ENCODE measurements around the gene MKX.

Gene MKX

GRCh38 chr10:27742195-27743011 is 3.2 kb downstream of the MKX start:
- peak; percentile 74 for DNase-seq (ENCODE audit: extremely low read depth in 1 of 2, low read depth in 1 of 2)

GRCh38 chr10:27741173-27742091 is 4.2 kb downstream of the MKX start:
- DNase-seq (ENCODE audit: extremely low read depth in 1 of 2, low read depth in 1 of 2) = no peak

- no peak for DNase-seq (ENCODE audit: extremely low read depth in 1 of 2, low read depth in 1 of 2)
Observed at GRCh38 chr10:27736396-27736795, 9.2 kb downstream of the MKX start.

DNA sequence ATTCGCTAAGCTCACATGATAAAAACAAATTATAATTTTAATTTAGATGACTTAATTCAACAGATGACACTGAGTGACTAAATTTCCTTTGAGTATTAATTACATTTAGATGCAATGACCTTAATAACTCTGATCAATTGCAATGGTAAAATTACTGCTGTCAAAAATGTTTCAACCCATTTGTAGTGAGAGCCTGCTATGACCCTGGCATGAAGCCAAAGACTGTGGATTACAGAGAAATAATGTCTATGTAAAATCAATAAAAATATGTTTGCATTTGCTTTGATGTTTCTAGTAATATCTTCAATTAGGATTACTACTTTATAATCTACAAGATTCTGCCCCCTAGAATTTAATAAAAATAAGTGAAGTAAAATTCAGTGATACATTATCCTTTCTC is 15.6 kb downstream of the MKX start:
- DNase-seq (ENCODE audit: extremely low read depth in 1 of 2, low read depth in 1 of 2) = no peak

GRCh38 chr10:27728338-27728737 is 17.3 kb downstream of the MKX start:
- DNase-seq (ENCODE audit: extremely low read depth in 1 of 2, low read depth in 1 of 2) = no peak

GRCh38 chr10:27724287-27724686 is 21.3 kb downstream of the MKX start:
- DNase-seq (ENCODE audit: extremely low read depth in 1 of 2, low read depth in 1 of 2) = no peak

- no peak for DNase-seq (ENCODE audit: extremely low read depth in 1 of 2, low read depth in 1 of 2)
Observed at GRCh38 chr10:27723436-27723835, 22.2 kb downstream of the MKX start.

DNA sequence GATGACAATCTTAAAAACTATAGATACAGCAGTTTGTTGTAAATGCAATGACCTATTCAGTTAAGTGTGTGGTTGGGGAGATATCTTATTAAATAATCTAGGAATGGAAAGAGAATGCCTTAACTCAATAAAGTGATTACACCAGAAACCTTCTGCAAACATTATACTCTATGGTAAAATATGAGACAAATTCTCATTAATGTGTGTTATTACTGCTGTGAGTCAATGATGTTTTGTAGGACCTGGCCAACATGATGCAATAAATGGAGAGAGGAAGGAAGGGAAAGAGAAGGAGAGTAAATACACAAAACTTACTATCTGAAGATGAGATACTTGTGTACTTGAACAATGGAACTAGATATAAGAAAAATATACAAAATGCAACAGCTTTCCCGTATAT is 25.1 kb downstream of the MKX start:
- DNase-seq (ENCODE audit: extremely low read depth in 1 of 2, low read depth in 1 of 2) = no peak

DNA sequence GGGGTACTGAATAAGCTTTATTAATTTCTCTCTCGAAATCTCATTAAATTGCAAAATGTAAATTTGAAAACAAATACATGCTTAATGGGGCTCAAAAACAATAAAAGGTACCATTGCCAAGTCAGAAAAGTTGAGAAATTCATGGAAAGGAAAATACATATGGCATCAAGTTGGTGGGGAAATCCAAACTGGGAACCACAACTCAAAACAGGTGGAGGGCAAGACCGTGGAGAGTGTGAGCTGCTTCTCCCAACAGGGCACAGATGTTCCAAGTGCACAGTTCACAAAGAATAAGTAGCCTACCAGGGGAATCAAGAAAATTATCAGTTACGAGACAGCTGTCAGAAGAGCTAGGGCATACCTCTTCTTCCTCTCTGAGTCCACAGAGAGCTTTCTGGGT is 26.6 kb downstream of the MKX start:
- no peak for DNase-seq (ENCODE audit: extremely low read depth in 1 of 2, low read depth in 1 of 2)

DNA sequence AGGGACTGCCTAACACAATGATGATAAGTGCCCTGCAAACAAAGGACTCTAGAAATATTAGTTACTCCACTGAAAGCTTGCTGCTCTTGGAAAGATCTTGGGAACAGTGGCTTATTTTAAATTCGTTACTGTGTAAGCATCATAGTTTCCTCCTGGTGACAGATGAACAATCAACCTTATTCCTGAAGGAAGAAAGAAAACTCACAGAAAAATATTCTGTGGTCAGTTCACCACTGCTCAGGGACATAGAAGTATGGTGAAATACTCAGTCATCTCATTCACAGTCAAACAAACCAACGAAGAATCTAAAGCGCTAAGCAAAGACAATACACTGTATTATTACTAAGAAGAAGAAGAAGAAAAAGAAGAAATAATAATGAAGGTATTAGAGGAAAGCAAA is 27.8 kb downstream of the MKX start:
- DNase-seq (ENCODE audit: extremely low read depth in 1 of 2, low read depth in 1 of 2) = no peak

GRCh38 chr10:27717224-27717623 is 28.4 kb downstream of the MKX start:
- no peak for DNase-seq (ENCODE audit: extremely low read depth in 1 of 2, low read depth in 1 of 2)

GRCh38 chr10:27716521-27716920 is 29.1 kb downstream of the MKX start:
- DNase-seq (ENCODE audit: extremely low read depth in 1 of 2, low read depth in 1 of 2) = no peak

DNA sequence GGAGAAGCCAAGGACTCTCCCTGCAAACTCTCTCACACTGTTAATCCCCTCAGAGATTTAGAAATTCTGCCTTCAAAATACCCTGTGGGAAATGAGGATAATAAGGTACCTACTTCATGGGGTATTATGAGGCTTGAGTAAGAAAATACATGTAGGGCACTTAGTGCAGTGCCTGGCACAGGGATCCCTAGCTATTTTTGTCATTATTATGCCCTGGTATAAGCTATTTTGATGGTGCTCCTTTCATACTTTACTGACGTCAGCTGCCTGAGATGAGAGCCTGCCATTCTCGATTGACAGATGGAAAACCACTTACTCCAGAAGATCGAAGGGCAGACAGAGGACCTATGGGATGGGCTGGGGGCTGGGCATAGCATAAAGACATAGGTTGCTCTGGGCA is 30.1 kb downstream of the MKX start:
- no peak for DNase-seq (ENCODE audit: extremely low read depth in 1 of 2, low read depth in 1 of 2)

DNA sequence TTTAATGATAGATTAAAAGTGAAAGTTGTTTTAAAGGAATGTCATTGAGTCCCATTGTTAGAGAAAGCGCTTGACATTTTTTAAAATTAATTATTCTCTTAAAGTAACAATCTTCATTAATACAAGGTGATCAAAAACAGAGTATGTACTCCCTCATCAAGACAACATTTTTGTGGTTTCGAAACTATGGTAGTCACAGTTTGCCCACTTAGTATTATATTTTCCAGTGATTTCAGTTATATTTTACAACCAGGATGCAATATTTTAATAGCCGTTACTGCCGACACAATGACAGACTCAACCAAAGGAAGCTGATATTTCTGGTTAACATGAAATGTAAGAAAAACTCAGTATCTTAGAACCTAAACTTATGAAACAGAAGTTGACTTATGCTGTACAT is 31.3 kb downstream of the MKX start:
- DNase-seq (ENCODE audit: extremely low read depth in 1 of 2, low read depth in 1 of 2) = no peak

GRCh38 chr10:27713941-27714340 is 31.7 kb downstream of the MKX start:
- no peak for DNase-seq (ENCODE audit: extremely low read depth in 1 of 2, low read depth in 1 of 2)

- no peak for DNase-seq (ENCODE audit: extremely low read depth in 1 of 2, low read depth in 1 of 2)
Observed at GRCh38 chr10:27710014-27710413, 35.6 kb downstream of the MKX start.

DNA sequence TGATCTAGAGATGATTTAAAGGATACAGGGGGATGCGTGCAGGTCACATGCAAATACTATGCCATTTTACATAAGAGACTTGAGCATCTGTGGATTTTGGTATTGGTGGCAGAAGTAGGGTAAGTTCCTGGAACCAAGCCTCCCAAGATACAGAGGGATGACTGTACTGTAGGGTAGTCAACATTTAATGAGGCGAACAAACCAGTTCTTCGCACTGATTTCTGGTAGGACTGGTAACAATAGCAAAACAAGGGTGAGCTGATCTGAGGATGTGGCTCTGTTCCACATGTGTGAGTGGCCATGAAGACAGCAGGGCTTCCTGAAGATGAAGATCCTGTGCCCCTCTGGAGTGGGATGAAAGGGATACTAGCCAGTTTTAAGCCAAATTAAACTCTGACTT is 36.3 kb downstream of the MKX start:
- no peak for DNase-seq (ENCODE audit: extremely low read depth in 1 of 2, low read depth in 1 of 2)

- DNase-seq (ENCODE audit: extremely low read depth in 1 of 2, low read depth in 1 of 2) = no peak
Observed at GRCh38 chr10:27701938-27702537, 43.6 kb downstream of the MKX start.

GRCh38 chr10:27699776-27700175 is 45.8 kb downstream of the MKX start:
- no peak for DNase-seq (ENCODE audit: extremely low read depth in 1 of 2, low read depth in 1 of 2)

GRCh38 chr10:27698961-27699360 is 46.7 kb downstream of the MKX start:
- DNase-seq (ENCODE audit: extremely low read depth in 1 of 2, low read depth in 1 of 2) = no peak

GRCh38 chr10:27696466-27696865 is 49.2 kb downstream of the MKX start:
- DNase-seq (ENCODE audit: extremely low read depth in 1 of 2, low read depth in 1 of 2) = no peak

GRCh38 chr10:27695706-27696105 is 49.9 kb downstream of the MKX start:
- DNase-seq (ENCODE audit: extremely low read depth in 1 of 2, low read depth in 1 of 2) = no peak
